Stimulated activated CD8-positive, alpha-beta memory T cell treated with anti-CD3 and anti-CD28 coated beads, Interleukin-7, amount 100 ng/mL, for 24 hours (primary cell): ENCODE data around the gene ARHGAP22.

Experiments used
- DNase-seq: peaks from one replicate; pipeline ENCODE4 v3.0.0-alpha.2; 2020; ENCODE audit warnings: low read depth

The ARHGAP22 gene

DNA sequence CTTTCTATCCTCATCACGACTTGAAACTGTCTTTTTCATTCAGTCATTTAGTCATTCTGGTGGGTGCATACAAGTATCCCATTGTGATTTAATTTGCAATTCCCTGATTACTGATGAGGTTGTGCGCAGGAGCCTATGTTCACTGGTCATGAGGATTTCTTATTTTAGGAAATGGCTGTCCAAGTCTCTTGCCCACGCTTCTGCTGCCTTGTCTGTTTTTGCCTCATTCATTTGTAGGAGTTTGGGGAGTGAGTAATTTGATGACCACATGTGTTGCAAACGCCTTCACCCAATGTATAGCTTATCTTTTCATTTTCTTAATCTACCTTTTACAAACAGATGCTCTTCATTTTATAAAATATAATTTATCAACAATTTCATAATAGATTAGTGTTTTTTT is 127.3 kb downstream of the ARHGAP22 start:
- DNase-seq: no peak

DNA sequence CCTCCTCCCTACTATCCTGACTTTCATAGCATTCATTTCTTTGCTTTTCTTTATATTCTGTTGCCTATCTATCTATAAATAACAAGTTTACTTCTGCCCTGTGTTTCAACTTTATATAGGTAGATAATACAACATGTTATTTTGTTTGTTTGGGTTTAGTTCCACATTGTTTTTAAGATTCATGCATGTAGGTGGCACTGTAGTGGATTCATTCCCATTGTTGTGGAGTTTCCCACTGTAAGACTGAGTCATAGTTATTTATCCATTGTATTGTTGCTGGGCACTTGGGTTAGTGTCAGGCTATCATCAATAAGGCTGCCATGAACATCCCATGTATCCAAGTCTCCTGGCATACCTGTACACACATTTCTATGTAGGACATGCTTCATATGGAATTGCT is 127.7 kb downstream of the ARHGAP22 start:
- DNase-seq: no peak

DNA sequence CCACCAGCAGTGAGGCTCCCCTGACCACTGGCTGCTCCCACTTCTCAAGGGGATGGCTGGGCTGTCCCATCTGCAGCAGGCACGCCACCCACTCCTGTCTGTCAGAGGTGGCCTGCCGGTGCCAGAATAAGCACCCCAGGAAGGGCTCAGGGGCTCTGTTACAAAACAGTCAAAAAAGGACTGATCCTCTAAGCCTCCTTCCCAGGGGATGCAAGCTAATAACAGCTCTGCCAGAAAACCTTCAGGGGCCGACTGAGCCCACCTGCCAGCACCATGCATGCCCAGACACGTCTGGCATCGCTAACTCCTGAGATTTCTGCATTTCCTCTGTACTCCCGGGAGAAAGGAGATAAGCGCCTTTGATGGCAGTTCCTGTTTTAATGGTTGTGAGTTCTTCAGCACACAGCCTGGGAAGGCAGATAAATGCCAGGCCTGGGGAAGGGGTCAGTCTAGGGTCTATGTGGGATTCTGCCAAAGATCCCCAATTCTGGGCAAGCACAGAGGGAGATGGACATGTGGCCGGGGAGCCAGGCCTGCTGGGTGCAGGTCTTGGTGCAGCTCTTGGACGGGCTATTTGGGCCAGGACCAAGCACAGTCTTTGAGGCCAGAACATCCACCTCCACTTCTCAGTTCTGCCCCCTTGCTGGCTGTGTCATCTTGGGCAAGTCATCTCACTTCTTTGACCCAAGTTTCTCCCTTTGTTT is 128.4 kb downstream of the ARHGAP22 start:
- DNase-seq: no peak

DNA sequence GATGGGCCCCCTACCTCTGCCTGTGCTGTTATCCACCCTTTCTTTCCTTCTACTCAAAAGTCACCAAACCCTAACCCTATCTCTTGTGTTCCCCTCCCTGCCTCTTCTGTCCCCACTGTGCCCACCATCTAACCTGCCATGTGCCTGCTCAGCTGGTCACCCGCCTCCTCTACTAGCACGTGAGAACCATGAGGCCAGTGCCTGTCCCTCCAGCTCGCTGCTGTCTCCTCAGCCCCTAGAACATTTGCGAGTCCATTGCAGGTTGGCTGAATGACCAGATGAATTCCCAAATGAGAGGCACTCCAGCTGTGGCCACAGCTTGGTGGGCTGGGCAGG is 129.0 kb downstream of the ARHGAP22 start:
- DNase-seq: no peak

DNA sequence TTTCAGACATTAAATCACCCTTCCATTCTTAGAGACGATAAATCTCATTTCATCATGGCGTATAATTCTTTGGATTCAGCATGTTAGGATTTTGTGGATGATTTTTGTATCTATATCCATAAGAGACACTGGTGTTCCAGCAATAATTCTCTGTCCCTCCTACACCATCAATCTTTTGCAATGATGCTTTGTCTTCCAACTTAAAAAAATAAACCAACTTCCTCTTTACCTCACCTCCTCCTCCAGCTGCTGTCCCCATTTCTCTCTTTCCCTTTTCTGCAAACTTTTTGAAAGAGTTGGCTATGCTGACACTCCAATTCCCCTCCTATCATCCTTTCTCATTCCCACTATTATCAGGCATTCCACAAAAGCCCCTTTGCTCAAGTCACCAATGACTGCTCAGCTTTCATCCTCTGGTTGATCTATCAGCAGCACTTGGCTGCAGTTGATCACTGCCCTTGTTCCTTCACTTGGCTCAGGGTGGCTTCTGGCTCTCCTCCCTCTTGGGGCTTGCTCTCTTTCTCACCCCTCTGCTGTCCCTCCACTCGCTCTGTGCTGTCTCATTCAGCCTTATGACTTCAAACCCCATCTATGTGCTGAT is 130.0 kb downstream of the ARHGAP22 start:
- DNase-seq: no peak

DNA sequence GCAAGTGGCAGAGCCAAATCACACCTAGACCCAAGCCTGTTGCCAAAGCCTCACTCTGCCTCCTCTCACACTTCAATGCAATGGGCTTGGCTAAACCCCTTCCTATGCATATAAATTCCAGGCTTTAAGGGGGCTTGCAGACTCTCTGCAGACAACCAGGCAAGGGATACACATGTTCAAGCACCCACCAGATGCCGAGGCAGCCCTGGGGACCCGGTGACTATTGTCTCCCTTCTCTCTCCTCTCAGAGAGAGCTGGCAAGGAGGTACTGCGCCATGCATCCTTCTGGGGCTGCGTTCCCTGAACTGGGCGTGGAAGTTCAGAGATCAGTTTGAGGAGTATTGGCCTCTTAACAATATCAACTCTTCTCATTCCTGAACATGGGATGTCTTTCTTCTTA is 131.2 kb downstream of the ARHGAP22 start:
- DNase-seq: no peak

DNA sequence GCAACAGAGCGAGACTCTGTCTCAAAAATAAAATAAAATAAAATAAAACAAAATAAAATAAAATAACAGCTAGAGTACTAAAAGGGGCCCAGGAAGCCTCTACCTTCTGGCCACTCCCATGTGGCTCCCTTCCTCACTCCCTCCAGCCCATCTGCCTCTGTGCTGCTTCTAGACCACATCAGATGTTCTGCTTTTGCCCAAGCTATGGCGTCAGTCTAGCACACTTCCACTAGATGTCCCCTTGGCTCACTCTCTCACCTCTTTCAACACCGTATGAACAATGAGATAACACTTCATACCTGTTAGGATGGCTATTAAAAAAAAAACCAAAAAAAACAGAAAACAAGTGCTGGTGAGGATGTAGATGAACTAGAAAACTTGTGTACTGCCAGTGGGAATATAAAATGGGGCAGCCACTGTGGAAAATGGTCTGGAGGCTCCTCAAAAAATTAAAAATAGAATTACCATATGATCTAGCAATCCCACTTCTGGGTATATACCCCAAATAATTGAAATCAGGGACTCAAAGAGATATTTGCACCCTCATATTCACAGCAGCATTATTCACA is 132.3 kb downstream of the ARHGAP22 start:
- DNase-seq: no peak

DNA sequence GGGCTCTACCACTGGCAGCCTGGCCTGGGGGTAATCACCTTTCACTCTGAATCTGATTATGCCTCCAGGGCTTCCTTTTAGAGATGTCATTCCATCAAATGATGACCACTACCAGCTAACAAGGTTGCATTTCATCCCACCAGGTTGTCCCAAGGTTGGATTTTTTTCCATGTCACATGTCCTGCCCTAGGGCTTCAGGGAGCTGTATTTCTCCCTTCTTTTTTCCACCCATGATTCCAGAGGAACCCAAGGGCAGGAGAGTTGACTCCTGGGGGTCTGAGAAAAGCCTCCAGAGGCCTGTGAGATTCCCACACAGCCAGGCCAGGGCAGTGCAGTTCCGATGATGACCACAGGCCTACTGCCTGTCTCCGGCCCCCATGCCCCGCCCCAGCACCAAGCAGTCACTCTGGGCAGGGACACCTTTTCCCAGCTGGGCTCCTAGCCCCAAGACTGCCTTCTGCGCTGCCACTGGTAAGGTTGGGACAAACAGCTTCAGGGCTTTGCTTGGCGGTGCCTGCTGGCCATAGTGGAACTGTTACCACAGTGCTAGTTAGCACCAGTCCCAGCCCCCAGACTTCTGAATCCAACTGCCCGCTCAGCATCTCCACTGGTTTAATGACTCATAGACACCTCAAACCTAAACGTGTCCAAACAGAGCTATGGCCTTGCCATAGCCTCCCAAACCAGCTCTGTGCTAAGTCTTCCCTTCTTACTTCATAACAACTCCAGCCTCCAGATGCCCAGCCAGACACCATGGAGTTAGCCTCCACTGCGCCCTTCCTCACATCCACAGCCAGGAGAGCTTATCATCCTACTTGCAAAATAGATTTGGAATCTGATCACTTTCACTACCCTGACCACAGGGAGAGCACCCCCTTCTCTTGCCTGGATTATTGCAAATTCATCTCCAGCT is 133.7 kb downstream of the ARHGAP22 start:
- no peak for DNase-seq

DNA sequence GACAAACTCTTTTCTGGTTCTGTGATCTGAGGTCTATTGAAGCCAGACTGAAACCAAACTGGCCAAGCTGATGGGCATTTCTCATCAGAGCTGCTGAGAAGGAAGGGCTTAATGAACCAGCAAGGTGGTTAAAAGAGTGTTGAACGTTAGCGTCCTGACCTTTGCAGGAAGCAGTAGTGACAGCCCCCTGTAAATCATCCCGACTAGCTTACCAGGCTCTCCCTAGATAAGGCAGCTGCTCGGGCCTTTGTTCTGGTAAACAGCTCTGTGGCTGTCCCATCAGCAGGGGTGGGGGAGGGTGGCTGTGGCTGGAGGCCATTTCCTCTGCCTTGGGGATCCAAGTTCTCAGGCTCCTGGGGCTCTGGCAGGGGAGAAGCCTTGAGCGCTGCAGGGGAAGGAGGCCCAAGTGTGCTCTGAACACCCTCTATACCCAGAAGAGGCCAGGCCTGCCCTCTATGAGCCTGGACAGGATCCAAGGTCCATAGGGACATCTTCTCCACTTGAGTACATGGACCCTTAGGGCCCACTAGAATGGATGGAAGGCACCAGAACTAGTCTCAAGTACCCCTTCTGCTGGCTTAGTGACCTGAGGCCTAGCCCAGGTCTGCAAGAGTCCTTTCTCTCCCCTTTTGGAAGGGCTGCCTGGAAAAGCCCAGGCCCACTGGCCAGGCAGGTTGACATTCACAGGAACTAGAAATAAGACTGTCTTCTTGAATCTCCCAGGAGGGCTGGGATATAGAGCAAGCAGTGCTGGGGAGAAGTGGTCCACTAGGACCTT is 134.6 kb downstream of the ARHGAP22 start:
- DNase-seq: no peak

DNA sequence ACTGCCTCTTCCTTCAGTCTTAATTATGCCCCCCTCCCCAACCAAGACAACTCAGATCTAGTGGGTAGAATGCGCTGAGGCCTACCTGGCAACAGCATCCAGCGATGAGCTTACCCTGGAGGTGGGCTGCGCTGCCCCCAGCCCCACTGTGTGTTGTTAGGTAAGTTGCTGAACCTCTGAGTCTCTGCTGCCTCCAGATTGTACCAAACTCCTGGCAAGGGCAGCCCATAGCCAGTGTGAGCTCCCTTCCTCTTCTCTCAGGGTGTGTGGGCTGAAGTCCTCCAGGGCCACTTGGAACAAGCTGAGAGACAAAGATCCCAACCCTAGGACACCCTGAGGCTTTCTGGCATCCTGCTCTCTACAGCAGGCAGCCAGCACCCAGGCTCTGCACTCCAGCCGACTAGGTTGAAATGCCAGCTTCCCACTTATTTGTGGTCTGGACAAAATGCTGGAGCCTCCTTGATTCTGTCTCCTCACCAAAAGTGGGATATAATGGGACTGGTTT is 135.3 kb downstream of the ARHGAP22 start:
- no peak for DNase-seq

DNA sequence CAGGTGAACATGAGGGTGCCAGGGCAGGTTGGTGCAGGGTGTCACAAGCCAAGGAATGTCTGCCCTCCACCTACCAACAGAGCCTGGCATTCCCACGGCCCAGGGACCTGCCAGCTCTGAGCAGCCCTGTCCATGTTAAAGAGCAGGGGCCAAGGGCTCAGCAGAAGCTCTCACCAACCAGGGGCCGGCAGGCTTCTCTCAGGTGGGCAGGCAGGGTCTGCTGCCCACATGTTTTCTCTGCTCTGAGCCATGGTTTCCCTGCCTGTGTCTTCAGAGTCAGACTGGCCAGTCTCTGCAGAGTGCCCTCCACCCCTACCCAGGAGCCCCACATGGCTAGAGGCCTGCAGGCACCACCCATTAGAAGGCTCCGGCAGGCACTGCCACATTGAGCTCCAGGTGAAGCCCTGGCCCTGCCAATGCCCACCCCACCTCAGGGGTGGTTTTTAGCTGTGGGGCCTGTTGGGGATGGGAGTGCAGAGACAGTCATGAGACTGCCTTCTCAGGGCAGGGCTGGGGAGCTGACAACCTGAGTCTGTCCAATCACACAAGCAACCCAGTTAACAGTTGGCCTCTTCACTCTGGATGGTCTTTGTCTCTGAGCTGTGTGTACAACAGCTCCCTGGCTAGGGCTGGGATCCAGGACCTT is 135.9 kb downstream of the ARHGAP22 start:
- DNase-seq: no peak

DNA sequence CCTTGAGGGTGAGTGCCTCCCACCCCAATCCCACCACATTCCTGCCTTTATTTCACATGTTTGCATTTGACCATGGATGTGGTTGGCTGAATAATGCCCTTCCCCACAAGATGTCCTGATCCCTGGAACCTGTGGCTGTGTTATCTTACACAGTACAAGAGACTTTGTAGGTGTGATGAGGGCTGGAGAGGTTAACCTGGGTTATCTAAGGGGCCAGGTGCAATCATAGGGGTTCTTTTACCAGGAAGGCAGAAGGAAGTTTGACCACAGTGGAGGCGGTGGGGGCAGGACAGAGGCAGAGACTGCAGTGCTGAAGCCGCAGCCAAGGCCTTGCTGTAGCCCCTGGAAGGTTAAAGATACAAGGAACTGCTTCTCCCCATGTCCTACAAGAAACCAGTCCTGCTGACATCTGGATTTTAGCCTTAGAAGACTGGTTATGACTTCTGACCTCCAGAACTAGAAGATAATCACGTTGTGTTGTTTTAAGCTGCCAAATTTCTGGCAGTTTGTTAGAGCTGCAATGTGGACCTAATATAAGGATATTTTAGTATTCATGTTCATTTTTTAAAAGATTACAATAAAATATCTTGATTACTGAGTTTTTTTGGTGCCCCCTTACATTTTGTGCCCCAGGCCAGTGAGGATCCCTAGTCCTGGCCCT is 136.6 kb downstream of the ARHGAP22 start:
- DNase-seq: no peak

DNA sequence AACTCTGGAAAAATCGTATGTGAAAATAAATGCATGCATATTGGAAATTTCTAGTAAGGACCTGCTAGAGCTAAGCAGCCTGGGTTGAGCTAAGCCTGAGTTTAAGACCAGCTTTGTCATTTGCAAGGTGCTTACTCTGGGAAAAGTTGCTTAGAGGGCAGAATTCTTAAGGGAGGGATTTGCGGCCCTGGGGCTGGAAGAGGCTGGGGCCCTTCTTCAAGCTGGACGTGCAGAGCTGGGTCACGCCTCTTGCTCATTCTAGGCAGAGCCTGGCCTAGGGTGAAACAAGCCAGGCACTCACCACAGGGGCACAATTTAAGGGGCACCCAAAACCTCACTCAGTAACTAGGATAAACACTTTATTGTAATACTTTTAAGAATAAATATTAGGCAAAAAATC is 137.2 kb downstream of the ARHGAP22 start:
- DNase-seq: no peak

DNA sequence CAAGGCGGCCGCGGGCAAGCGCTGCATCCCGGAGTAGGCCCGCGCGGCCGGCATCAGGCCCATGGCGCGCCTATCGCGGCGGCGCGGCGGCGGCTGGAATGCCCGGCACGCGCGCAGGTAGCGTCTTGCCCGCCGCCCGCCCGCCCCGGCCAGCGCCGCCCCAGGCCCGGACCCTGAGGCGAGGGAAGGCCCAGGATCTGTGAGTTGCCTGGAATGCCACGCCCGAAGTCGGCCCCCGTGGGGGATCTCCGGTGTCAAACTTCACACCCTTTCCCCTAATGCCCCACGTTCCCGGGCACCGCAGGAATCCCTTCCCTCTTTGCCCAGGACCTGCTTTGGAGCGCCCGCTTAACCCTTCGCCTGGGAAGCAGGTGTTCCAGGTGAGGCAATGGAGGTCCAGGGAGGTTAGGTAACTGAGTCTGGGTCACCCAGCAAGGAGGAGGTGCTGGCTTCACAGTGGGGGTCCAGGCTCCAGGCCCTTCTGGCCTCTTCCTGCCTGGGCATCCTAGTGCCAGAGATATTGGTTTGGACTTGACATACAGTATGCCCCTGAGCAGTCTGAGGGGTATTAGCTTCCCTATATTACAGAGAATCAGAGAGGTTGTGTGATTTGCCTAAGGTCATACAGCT is 138.1 kb downstream of the ARHGAP22 start:
- no peak for DNase-seq

DNA sequence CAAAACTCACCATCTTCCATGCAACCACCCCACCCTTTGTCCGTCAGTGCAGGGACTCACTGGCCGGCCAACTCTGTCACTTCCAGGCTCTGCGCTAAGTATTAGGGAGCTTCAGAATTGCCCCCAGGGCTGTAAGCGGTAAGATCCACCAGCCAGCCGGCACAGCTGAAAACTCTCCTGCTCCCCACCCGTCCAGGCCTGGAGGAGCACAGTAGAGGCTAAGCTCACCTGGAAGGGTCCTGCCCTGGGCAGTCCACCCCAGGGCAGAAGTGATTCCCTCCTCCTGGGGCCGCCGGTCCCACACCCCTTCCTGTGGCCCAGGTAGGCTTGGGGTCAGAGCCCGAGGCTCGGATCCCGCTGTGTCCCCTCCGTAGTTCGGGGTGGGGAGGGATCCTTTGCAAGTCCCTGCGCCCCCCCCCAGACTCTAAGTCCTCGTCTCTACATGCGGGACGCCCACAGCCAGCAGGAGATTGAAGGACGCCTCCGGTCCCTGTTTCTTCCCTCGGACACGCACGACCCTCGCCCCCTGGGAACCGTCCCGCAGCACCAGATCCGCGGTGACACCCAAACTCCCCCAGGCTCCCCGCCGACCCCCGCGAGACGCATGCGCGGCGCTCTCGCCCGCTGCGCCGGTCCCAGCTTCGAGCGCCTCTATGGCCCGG is 138.9 kb downstream of the ARHGAP22 start:
- no peak for DNase-seq

DNA sequence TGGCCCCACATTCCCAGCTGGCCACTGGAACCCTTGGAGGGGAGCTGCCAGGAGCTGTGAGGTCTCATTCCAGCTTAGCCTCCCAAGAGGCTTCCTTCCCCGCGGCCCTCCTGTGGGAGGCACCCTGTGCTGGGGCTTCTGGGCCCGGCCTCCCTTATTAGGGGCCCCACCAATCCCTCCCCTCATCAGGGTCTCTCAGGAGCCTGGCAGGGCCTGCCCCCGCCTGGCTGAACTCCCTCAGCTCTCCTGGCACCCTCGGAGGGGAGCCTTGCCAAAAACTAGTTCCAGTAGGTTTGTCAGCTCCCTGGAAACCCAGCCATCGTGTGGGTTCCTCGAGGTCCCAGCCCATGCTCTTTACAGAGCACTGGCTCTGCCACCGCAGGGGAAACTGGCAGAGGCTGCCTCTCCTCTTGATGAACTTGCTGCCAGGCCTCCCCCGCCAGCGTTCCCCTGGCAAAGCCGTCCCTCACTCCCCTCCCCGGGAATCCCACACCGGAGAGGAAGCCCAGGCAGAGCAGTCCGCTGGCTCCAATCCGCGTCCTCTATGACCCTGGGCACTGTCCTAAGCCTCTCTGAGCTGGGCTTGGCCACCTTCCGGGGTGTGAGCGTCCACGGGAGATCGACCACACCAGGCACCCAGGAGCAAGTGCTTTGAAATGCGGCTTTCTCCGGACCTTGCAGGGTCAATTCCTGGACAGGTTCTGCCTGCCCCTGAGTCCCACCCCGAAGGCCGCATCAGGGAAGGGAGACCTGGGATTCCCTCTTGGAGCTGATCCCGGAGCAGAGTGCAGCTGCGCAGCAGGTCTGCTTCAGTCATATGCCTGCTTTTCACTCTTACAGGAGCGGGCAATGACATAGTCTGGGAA is 139.8 kb downstream of the ARHGAP22 start:
- DNase-seq: no peak

DNA sequence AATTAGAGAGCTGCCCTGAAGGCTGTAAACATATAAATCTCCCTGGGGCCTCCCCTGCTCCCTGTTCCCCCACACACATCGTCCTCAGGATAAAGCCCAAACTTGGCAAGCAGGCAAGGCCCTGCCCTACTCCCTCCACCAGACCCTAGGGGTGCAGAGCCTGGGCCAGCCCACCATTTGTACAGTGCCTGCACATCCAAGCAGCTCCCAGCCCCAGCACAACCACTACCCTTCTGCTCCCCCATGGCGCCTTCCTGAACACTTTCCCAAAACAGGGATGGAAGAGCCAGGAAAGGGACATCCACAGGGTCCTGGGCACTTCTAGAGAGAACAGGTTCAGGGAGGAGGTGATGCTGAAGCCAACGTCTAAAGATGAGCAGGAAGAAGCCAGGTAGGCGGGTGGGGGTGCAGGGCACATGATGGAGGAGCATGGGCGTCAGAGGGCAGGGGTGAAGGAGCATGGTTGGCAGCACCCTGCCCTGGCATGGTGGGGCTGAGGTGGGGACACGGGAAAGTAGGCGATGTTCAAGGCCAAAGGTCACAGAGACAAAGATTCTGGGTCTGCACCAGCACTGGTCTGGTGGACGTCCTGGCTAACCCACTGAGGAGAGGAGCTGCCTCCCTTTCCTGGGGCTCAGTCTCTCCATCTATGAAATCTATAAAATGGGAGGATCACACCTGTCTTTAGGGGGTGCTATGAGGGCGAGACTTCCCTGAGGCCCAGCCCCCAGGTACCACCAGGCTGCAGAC is 140.6 kb downstream of the ARHGAP22 start:
- DNase-seq: no peak
